Measurements from ENCODE around the gene AREG.

The AREG gene

DNA sequence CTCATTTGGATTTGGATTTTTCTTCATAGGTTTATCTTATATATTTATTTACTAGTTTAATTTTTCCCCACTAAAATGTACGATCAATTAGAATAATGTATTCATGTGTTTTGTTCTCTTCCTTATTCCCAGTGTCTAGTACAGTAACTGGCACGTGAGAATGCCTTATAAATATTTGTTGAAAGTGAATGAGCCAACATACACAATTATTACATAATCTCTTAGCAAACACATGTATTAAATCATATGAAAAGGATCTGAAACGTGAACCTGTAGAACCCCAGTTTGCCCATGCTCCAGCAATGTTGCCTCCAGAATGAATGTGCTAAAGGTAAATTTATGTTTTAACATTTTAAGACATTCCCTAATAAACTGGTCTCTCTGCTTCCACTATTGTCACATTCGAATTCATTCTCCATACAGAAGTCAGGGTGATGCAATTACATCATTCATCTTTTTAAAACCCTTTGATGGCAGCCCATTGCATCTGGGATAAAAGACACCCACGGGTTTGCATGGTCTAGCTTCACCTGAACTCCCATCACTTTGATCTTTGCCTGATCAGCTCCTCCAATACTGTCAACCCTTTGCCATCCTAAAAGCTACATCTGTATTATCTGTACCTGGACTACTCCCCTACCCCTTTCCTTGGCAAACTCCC is 30.7 kb upstream of the AREG start:
- DNase-seq (ENCODE audit: insufficient read length): no peak
- FAIRE-seq: no peak
- no peak for TF ChIP-seq POLR2AphosphoS5 (IDR thresholded peaks at IDR 0.05; ENCODE audit: low read depth, low read length)
- TF ChIP-seq POLR2A (IDR thresholded peaks at IDR 0.05; ENCODE audit: low read depth, low read length): no peak
- no peak for TF ChIP-seq TAF1 (IDR thresholded peaks at IDR 0.05; ENCODE audit: borderline replicate concordance, low read depth, low read length)

- FAIRE-seq (no peak), DNase-seq (ENCODE audit: insufficient read length) (no peak)
- no peak for TF ChIP-seq TAF1 (IDR thresholded peaks at IDR 0.05; ENCODE audit: borderline replicate concordance, low read depth, low read length)
- TF ChIP-seq POLR2A (IDR thresholded peaks at IDR 0.05; ENCODE audit: low read depth, low read length): no peak
- TF ChIP-seq POLR2AphosphoS5 (IDR thresholded peaks at IDR 0.05; ENCODE audit: low read depth, low read length): no peak
Observed at GRCh38 chr4:74415602-74416300, 29.2 kb upstream of the AREG start.

DNA sequence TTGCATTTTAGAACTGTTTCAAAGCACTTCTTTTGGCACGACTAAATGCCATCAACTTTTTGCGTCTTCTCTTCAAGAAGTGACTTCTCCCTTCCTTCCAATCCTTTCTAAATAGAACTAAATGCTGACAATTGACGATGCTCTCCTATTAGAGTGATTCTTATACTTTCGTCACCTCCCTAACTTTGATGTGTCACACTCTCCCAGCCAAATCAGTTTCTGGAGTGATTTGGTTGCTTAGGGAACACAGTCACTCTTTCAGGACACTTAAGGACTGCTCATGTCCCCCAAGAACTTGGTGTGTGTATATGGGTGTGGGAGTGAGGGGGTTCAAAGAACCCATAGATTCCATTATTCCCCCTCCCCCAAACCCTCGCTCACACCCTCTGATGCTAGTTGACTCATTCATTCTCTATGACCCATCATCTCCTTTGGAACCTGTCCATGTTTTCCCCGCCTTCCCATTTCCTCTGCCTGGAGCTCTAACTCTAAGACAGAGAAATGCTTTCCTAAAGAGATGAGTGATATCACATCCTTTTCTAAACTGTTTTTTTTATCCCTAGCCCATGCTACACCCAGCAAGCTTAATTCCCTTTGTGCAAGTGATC is 26.8 kb upstream of the AREG start:
- TF ChIP-seq POLR2A (IDR thresholded peaks at IDR 0.05; ENCODE audit: low read depth, low read length): no peak
- no peak for TF ChIP-seq TAF1 (IDR thresholded peaks at IDR 0.05; ENCODE audit: borderline replicate concordance, low read depth, low read length)
- TF ChIP-seq POLR2AphosphoS5 (IDR thresholded peaks at IDR 0.05; ENCODE audit: low read depth, low read length): no peak
- no peak for DNase-seq (ENCODE audit: insufficient read length)
- FAIRE-seq: no peak

DNA sequence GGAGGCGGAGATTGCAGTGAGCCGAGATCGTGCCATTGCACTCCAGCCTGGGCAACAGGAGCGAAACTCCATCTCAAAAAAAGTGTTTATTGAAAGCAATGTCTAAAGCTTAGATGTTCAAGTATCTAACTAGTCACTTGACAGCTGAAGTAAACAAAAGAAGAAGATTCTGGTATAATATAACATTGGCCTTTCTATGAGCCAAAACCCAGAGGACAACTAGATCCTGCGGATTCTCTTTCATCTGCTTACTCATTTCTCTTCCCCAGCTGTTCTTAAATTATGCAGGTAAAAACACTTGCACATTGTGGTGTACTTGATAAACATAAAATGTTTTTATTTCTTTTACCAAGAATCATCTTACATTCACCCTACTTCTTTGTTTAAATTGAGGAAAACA is 24.1 kb upstream of the AREG start:
- no peak for DNase-seq (ENCODE audit: insufficient read length)
- TF ChIP-seq POLR2AphosphoS5 (IDR thresholded peaks at IDR 0.05; ENCODE audit: low read depth, low read length) (no peak), TAF1 (IDR thresholded peaks at IDR 0.05; ENCODE audit: borderline replicate concordance, low read depth, low read length) (no peak), POLR2A (IDR thresholded peaks at IDR 0.05; ENCODE audit: low read depth, low read length) (no peak)
- FAIRE-seq: no peak

DNA sequence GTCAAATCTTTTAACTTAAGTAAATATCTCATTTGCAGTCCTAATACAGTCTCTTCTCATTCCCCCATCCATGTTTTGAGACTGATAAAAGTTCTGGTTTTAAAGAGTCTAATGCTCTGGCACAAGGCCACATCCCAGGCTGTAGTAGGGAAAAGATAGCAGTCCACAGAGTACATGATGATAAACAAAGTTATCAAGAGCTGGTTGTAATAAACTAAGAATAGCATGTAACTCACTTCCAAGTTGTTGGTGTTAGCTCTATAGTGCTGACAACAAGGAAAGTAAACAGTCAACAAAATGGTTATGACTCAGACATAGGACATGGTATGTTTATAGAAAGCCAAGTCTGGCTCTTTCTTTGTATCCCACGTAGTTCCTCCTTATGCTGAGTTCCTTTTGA is 21.8 kb upstream of the AREG start:
- FAIRE-seq: no peak
- TF ChIP-seq POLR2AphosphoS5 (IDR thresholded peaks at IDR 0.05; ENCODE audit: low read depth, low read length) (no peak), POLR2A (IDR thresholded peaks at IDR 0.05; ENCODE audit: low read depth, low read length) (no peak), TAF1 (IDR thresholded peaks at IDR 0.05; ENCODE audit: borderline replicate concordance, low read depth, low read length) (no peak)

GRCh38 chr4:74424111-74424510 is 20.8 kb upstream of the AREG start:
- no peak for FAIRE-seq
- no peak for DNase-seq (ENCODE audit: insufficient read length)
- no peak for TF ChIP-seq POLR2AphosphoS5 (IDR thresholded peaks at IDR 0.05; ENCODE audit: low read depth, low read length)
- TF ChIP-seq TAF1 (IDR thresholded peaks at IDR 0.05; ENCODE audit: borderline replicate concordance, low read depth, low read length): no peak
- no peak for TF ChIP-seq POLR2A (IDR thresholded peaks at IDR 0.05; ENCODE audit: low read depth, low read length)

More for the DNA sequence above, 21.8 kb upstream of the AREG start:
- no peak for DNase-seq (ENCODE audit: insufficient read length)

DNA sequence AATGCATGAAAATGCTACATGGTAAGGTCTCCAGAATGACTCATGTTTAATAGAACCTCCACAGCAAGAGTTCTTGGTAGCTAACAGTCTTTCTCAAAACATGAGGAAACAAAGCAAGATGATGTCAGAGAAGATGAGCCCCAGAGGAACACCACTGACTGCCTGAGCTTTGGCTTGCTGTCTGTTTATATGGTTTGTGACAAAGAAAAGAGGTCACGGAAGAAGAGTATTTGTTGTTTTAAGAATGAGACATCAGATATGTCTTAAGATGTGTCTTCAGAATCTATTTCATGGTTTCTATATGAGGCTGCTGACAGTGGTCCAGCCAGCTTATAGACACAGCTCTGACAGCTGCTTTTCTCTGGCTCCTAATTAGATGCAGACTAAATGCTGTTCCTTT is 18.8 kb upstream of the AREG start:
- DNase-seq (ENCODE audit: insufficient read length): no peak
- no peak for FAIRE-seq
- TF ChIP-seq TAF1 (IDR thresholded peaks at IDR 0.05; ENCODE audit: borderline replicate concordance, low read depth, low read length) (no peak), POLR2A (IDR thresholded peaks at IDR 0.05; ENCODE audit: low read depth, low read length) (no peak), POLR2AphosphoS5 (IDR thresholded peaks at IDR 0.05; ENCODE audit: low read depth, low read length) (no peak)

DNA sequence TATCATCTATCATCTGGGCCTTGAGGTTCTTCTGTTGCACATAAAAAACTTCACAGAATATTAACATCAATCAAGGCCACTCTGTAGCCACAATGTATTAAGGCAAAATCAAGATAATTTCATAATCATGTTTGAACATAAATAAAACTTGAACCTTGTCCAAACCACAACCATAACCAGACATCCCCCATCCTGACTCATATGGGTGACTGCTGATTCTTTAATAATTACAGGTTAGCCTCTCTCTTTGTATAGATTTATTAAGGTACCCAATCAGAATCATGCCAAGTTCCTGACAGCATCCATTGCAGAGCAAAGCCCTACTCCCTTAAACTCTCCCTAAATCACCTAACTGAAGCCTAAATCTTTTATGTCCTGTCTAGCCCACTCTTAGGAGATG is 16.7 kb upstream of the AREG start:
- DNase-seq (ENCODE audit: insufficient read length) (no peak), FAIRE-seq (no peak)
- TF ChIP-seq POLR2AphosphoS5 (IDR thresholded peaks at IDR 0.05; ENCODE audit: low read depth, low read length): no peak
- TF ChIP-seq POLR2A (IDR thresholded peaks at IDR 0.05; ENCODE audit: low read depth, low read length): no peak
- TF ChIP-seq TAF1 (IDR thresholded peaks at IDR 0.05; ENCODE audit: borderline replicate concordance, low read depth, low read length): no peak

DNA sequence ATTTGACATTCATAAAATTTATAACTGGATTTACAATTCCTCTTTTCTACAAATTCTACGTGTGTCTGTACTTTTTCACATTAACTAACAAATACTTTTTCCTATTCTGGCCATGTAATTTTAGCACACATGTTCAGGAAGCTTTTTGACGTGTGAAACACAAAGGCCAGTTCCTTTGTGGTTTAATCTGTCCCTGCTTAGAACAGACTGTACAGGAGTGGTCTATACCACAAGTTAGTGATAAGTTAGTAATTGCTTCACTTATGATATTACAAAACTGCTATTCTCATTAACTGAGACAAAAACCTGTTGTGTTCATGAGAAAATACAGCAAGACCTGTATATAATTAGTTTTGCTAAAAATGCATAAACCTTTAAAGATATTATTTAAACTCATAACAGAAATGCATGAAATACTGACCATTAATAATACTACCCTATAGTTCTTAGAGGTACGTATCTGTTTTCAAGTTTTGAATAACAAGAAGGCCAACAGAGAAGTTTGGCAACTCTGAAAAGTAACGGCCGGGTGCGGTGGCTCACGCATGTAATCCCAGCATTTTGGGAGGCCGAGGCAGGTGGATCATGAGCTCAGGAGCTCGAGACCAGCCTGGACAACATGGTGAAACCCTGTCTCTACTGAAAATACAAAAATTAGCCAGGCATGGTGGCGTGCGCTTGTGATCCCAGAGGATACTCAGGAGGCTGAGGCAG is 13.7 kb upstream of the AREG start:
- TF ChIP-seq TAF1 (IDR thresholded peaks at IDR 0.05; ENCODE audit: borderline replicate concordance, low read depth, low read length) (no peak), POLR2AphosphoS5 (IDR thresholded peaks at IDR 0.05; ENCODE audit: low read depth, low read length) (no peak), POLR2A (IDR thresholded peaks at IDR 0.05; ENCODE audit: low read depth, low read length) (no peak)
- no peak for FAIRE-seq
- DNase-seq (ENCODE audit: insufficient read length): no peak

GRCh38 chr4:74433043-74433442 is 11.9 kb upstream of the AREG start:
- no peak for FAIRE-seq
- TF ChIP-seq POLR2A (IDR thresholded peaks at IDR 0.05; ENCODE audit: low read depth, low read length) (no peak), TAF1 (IDR thresholded peaks at IDR 0.05; ENCODE audit: borderline replicate concordance, low read depth, low read length) (no peak), POLR2AphosphoS5 (IDR thresholded peaks at IDR 0.05; ENCODE audit: low read depth, low read length) (no peak)
- no peak for DNase-seq (ENCODE audit: insufficient read length)

GRCh38 chr4:74433541-74434172 is 11.3 kb upstream of the AREG start:
- TF ChIP-seq POLR2AphosphoS5 (IDR thresholded peaks at IDR 0.05; ENCODE audit: low read depth, low read length) (no peak), POLR2A (IDR thresholded peaks at IDR 0.05; ENCODE audit: low read depth, low read length) (no peak), TAF1 (IDR thresholded peaks at IDR 0.05; ENCODE audit: borderline replicate concordance, low read depth, low read length) (no peak)
- no peak for DNase-seq (ENCODE audit: insufficient read length)

More at GRCh38 chr4:74433541-74434172, 11.3 kb upstream of the AREG start:
- FAIRE-seq: no peak

All from GM12892 (cell line).